ENCODE data around the gene CCNJ. TPM values are rescaled to one million over a fixed set of nuclear protein-coding genes. Genes with fewer than 3 reads are reported as not detected.

The CCNJ gene
- total RNA-seq, 2 donors from 2014 or later = 3.9 to 7.9 TPM

GRCh38 chr10:96049340-96049739 lies 6.0 kb downstream of the CCNJ start:
- intact Hi-C loops (cut with DNase I) = no loop called here
- 66 to 77% methylated on average over 2 of the region's 2 CpGs for WGBS, 2 donors
- DNase-seq = no peak
- H3K4me1 ChIP-seq = peaks cover 8% of the 10 kb centered on the region
- no peak overlapping the region for H3K4me3 ChIP-seq
- no peak for ATAC-seq
- no peak overlapping the region for H3K27ac ChIP-seq
- no peaks in the 10 kb centered on the region for H3K27me3 ChIP-seq
- TF ChIP-seq, protein P1, sequence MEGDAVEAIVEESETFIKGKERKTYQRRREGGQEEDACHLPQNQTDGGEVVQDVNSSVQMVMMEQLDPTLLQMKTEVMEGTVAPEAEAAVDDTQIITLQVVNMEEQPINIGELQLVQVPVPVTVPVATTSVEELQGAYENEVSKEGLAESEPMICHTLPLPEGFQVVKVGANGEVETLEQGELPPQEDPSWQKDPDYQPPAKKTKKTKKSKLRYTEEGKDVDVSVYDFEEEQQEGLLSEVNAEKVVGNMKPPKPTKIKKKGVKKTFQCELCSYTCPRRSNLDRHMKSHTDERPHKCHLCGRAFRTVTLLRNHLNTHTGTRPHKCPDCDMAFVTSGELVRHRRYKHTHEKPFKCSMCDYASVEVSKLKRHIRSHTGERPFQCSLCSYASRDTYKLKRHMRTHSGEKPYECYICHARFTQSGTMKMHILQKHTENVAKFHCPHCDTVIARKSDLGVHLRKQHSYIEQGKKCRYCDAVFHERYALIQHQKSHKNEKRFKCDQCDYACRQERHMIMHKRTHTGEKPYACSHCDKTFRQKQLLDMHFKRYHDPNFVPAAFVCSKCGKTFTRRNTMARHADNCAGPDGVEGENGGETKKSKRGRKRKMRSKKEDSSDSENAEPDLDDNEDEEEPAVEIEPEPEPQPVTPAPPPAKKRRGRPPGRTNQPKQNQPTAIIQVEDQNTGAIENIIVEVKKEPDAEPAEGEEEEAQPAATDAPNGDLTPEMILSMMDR (IDR thresholded peaks at IDR 0.05) = no peak
- TF ChIP-seq POLR2A (IDR thresholded peaks at IDR 0.05) = no peak
- H3K9me3 ChIP-seq = no peaks in the 10 kb centered on the region
- no peaks in the 10 kb centered on the region for H3K36me3 ChIP-seq (replicated peaks in 1 of 2; ENCODE audit: insufficient read depth in 1 of 2, low read depth in 2 of 2)

- intact Hi-C loops (cut with DNase I) = no loop called here
- no peaks in the 10 kb centered on the region for H3K4me1 ChIP-seq
- ATAC-seq (no peak), DNase-seq (no peak)
- peaks cover 0 to 15% of the 10 kb centered on the region in 2 donors for H3K36me3 ChIP-seq (replicated peaks in 1 of 2; ENCODE audit: insufficient read depth in 1 of 2, low read depth in 2 of 2)
- no peaks in the 10 kb centered on the region for H3K9me3 ChIP-seq
- H3K27ac ChIP-seq = no peak overlapping the region
- WGBS, 2 donors = 92% methylated on average over 2 of the region's 2 CpGs
- no peak overlapping the region for H3K4me3 ChIP-seq
- no peaks in the 10 kb centered on the region for H3K27me3 ChIP-seq
- TF ChIP-seq, protein P1 (IDR thresholded peaks at IDR 0.05) = no peak
- no peak for TF ChIP-seq POLR2A (IDR thresholded peaks at IDR 0.05)
Observed at GRCh38 chr10:96053985-96054384, 10.6 kb downstream of the CCNJ start.

DNA sequence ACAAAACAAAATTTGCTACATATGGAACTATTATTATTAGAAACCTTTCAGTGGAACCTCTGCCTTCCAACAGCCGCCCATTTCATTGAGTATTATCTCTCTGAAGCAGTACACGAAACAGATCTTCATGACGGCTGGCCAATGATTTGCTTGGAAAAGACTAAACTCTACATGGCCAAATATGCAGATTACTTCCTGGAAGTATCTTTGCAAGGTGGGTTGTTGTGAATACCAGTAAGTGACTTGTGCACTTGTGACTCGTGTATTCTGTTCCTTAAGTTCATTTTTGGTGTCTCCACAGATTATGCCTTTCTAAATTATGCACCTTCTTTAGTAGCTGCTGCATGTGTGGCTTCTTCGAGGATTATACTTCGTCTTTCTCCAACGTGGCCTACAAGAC lies 13.4 kb downstream of the CCNJ start:
- intact Hi-C loops (cut with DNase I) = no loop called here
- Histone ChIP-seq H3K4me3 (no peak overlapping the region), H3K36me3 (replicated peaks in 1 of 2; ENCODE audit: insufficient read depth in 1 of 2, low read depth in 2 of 2) (peaks cover 0 to 16% of the 10 kb centered on the region in 2 donors), H3K4me1 (no peaks in the 10 kb centered on the region), H3K9me3 (no peaks in the 10 kb centered on the region), H3K27ac (no peak overlapping the region), H3K27me3 (no peaks in the 10 kb centered on the region)
- TF ChIP-seq, protein P1 (IDR thresholded peaks at IDR 0.05) = no peak
- TF ChIP-seq POLR2A (IDR thresholded peaks at IDR 0.05) = no peak
- ATAC-seq = no peak
- no peak for DNase-seq
- 87 to 93% methylated on average over 7 of the region's 7 CpGs for WGBS, 2 donors

GRCh38 chr10:96061232-96061631 lies 17.8 kb downstream of the CCNJ start:
- intact Hi-C loops (cut with DNase I) = no loop called here
- WGBS, 2 donors = 89 to 93% methylated on average over 3 of the region's 3 CpGs

DNA sequence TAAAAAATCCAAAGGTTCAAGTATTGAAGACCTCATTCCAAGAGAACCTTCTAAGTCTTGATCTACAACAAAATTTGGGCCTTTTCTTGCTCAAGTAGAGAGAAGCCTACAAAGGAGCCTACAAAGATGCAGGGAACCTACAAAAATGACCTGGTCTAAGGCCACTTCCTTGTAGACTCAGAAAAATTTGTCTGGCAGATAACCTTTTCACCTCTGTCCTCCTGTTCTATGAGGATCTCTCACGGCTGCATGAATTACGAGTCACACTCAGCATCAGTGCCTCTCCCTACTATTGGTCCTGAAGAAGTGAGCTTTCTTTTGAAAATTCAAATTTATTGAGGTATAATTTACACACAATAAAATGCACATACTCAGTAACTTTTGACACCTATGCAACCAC lies 29.3 kb downstream of the CCNJ start:
- TF ChIP-seq POLR2A (IDR thresholded peaks at IDR 0.05) = no peak
- TF ChIP-seq, protein P1 (IDR thresholded peaks at IDR 0.05) = no peak
- Histone ChIP-seq H3K4me3 (no peak overlapping the region), H3K9me3 (no peaks in the 10 kb centered on the region), H3K4me1 (no peaks in the 10 kb centered on the region), H3K27me3 (no peaks in the 10 kb centered on the region), H3K27ac (no peak overlapping the region), H3K36me3 (replicated peaks in 1 of 2; ENCODE audit: insufficient read depth in 1 of 2, low read depth in 2 of 2) (no peaks in the 10 kb centered on the region)
- intact Hi-C loops (cut with DNase I) = no loop called here
- no peak for ATAC-seq
- WGBS, 2 donors = 72 to 86% methylated on average over 2 of the region's 2 CpGs
- DNase-seq = no peak

More at GRCh38 chr10:96061232-96061631, 17.8 kb downstream of the CCNJ start:
- no peaks in the 10 kb centered on the region for H3K4me1 ChIP-seq
- H3K27ac ChIP-seq = no peak overlapping the region
- ATAC-seq (no peak), DNase-seq (no peak)
- no peaks in the 10 kb centered on the region for H3K9me3 ChIP-seq
- TF ChIP-seq, protein P1 (IDR thresholded peaks at IDR 0.05) = no peak
- no peak for TF ChIP-seq POLR2A (IDR thresholded peaks at IDR 0.05)
- no peak overlapping the region for H3K4me3 ChIP-seq
- H3K27me3 ChIP-seq = no peaks in the 10 kb centered on the region
- H3K36me3 ChIP-seq (replicated peaks in 1 of 2; ENCODE audit: insufficient read depth in 1 of 2, low read depth in 2 of 2) = peaks cover 0 to 16% of the 10 kb centered on the region in 2 donors

Data from body of pancreas (tissue), 4 donors.